Activated CD8-positive, alpha-beta memory T cell treated with anti-CD3 and anti-CD28 coated beads for 1 hour (primary cell): ENCODE data around the gene ARIH2.

Experiments
- DNase-seq, 2 donors: peaks; one replicate each; pipeline ENCODE4 v3.0.0-alpha.2; 2020; ENCODE audit warnings: low read depth in 1 of 2; ENCODE audit errors: extremely low read depth in 1 of 2

The ARIH2 gene

DNA sequence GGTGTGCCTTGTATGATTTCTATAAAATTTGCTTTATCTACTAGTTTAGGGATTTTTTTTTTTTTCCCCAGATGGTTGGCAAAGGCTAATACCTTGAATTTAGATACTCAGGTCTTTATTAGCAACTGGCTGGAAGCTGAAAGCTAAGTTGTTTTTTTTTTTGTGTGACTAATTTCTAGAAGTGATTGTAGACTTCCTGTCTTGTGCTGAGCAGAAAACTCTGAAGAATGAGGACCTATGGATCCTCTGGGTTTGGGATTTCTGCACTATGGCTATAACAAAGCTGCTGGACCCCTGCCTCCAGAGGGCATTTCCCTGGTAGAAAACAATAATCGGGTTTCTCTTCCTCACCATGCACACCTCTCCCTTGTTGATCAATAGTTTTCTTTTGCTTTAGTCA lies 10.0 kb downstream of the ARIH2 start:
- DNase-seq, result no peak

DNA sequence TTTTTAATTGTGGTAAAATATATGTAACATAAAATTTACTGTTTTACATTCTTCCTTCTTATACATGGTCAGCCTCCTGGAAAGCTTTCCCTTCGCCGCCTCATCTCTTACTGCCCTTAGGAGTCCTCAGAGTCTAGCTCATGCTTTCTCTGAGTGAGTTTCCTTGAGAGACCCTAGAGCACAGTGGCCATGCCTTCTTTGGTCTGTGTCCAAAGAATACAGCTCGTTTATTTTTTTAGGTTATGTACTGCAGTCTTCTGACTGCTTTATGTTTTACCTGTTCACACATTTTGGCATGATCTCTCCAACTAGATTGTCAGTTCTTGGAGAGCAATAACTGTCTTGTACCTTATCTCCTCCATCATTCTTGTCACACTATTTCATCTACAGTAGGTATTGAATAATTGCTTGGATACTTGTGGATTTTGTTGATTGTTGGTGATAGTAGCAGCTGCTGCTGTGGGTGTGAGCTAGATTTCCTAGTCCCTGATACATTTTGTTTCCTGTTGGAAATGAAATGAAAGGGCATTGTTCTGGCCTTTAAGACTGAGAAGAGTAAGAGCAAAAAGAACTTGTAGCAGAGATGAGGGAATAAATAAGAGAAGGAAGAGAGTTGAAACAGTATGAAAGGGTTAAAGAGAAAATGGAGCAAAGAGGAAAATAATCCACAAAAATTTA lies 10.9 kb downstream of the ARIH2 start:
- no peak for DNase-seq

DNA sequence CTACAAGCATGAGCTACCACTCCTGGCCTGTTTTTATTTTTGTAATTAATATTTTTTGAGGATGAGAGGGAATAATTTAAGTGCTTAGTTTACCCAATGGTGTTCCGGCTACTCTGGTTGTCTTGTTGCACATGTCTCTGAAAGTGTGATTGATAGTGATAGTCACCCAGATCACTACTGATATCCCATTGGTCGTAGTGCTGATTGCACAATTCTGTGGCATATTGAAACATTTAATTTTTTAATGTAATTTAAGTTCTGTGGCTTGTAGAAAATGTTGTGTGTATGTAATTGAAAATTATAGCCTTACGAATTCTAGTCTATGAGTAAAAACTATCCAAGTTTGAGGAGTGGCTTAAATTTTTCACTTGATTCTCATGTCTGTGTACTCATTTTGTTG lies 11.9 kb downstream of the ARIH2 start:
- no peak for DNase-seq

DNA sequence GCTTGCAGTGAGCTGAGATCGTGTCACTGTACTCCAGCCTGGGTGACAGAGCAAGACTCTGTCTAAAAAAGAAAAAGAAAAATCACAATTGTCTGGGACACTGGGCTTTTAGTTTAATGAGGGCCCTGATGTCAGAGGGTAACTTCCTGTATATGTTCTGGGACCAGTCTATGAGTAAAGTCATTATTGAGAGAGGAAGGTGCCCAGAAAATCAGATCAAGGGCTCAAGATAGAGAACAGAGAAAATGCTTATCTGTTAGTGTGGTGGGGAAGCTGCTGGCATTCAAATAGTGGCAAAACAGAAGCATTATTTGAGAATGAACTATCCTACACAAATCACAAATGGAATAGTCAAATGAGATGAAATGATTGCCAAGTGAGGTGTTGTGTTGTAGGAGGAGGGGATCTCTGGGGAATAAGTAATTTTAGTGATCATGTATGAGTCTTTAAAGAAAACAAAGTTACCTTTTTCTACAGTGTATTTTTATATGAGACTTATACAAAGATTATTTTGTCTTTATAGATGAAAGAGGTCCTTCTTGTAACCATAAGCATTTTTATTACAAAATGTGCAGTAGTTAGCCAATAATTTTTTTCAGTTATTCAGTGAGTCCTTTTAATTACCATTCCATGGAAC lies 13.4 kb downstream of the ARIH2 start:
- DNase-seq, result no peak

DNA sequence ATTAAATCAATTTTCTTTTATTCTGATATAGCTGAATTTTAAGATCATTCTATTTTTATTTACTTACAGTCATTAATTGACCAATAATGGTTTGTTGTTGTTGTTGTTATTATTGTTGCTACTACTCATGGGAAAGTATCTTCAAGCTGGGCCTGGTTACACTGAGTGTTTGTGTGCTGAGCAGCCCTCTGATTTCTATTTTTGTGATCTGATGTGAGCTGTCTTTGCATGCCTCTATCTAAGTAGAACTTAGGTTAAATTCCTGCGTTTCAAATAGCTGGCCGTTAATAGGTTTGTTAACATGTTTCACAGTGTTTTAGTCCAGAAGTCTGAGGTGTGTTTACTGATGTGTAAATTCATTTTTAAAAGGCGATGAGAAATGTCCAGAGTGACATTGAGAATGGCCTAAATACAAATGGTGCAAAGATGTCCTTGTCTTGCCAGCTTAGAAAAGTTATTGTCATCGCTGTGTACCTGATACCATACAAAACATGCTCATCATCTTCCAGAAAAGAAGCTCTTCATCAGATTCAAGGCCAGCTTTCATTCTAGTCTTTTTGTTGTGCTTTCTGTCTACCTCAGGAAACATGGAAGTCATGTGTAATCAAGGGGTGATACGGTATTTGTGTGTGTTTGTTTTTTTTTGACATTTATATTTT lies 15.8 kb downstream of the ARIH2 start:
- no peak for DNase-seq

DNA sequence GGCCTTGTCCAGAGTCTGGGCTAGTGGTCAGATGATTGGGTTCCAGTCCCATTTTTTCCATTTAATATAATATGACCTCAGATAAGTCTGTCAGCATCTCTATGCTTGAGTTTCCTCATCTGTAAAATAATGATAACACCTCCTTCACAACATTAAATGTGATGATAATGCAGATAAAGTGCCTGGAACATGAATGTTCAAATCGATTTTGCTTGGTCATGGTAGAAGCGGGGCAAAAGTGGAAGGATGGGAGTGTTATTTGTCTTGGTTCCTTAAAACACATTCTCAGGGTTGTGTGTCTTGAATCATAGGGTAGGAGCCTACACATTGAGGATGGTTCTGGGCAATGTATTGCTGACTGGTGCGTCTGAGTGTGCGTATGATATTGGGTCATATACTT lies 16.9 kb downstream of the ARIH2 start:
- no peak for DNase-seq

DNA sequence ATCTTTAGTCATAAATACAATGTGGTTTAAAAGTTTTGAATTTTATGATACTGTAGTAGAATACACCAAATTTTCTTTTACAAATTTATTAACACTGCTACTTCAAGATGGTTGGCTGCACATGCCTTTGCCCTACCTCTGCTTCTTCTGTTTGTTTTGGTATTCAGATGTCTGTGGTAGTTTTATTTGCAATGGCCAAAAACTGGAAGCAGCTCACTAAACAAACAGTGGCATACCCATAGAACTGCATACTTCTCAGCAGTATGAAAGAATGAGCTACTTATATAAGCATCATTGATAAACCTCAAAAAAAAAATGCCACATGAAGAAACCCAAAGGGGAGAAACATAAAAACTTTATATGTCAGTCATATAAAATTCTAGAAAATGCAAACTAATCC lies 19.5 kb downstream of the ARIH2 start:
- DNase-seq, result no peak

DNA sequence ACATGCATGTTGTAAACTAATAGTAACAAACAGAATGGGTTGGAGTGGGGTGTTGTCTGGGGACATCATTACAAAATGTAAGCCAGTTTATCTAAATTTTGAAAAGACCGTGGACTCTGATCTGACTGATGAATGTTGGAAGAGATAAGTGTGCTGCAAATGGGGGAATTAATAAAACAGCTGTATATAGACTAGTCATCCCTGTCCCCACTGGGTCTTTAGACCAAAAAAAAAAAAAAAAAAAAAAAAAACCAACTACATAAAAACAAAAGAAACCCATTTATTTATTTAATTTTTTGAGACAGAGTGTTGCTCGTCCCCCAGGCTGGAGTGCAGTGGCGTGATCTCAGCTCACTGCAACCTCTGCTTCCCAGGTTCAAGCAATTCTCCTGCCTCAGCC lies 20.0 kb downstream of the ARIH2 start:
- no peak for DNase-seq

DNA sequence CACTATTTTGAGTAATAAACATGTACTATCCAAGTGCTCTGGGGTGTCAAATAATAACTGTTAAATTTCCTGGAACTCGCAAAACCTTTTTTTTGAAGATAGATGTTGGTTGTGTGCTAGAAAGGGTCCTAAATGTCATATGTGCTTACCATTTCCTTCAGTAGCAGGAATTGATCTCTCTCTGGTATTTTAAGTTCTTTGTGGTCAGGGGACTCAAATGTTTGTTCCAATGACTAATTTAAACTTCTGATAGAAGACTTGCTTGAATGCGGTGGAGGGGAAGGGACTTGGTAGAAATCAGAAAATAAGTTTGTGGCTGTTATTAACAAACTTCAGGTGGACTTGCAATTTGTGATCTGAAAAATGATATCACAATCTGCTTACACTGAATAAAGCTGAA lies 26.8 kb downstream of the ARIH2 start:
- DNase-seq, result no peak

DNA sequence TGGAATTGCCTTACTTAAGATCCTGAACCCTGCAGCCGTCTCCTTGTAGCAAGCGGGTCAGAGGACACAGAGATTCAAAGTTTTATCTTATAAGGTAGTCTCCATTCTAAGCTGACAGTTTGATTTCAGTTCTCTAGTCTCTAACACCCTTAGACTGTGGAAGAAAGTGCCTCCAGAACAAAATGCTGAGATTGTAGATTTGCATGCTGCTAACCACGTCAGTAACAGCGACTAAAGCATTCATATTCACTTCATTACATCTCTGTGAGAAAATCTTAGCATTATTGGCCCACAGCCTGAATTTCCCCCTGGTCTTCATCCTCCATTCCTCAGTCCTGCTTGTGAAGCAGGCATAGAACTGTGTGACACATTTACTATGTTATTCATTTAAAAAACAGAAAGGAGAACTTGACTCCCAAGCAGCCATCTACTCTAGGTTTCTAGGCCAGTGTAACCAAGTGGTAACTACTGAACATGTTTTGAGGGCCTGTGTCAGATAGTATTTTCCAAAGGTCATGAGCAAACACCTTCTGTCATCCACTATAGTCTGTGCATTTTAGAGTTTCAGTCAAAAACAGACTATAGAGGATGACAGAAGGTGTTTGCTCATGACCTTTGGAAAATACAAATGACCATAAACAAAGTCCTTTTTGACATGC lies 27.4 kb downstream of the ARIH2 start:
- DNase-seq, result no peak

DNA sequence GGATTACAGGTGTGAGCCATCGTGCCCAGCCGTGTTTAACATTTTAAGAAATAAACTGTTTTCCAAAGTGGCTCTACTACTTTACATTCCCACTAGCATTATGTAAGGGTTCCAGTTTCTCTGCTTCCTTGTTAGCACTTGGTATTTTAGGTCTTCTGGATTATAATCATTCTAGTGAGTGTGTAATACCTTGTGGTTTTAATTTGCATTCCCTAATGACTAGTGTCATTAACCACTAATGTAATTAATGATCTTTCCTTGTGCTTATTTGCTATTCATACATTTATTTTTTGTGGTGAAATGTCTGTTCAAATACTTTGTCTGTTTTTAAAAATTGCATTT lies 30.7 kb downstream of the ARIH2 start:
- no peak for DNase-seq

DNA sequence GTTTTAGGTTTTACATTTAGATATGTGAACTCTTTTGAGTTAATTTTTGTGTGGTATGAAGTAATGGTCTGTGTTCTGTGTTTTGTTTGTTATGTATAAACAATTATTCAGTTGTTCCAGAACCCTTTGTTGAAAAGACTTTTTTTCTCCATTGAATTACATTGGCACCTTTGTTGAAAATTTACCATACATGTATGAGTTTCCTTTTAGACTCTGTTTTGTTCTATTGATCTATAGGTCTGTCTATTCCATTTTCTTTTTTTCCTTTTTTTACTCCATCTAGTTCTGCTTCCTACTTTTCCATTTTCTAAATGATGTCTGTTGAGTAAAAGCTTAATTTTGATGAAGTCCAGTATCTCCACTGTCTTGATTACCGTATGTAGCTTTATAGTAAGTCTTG lies 31.4 kb downstream of the ARIH2 start:
- DNase-seq, result no peak

DNA sequence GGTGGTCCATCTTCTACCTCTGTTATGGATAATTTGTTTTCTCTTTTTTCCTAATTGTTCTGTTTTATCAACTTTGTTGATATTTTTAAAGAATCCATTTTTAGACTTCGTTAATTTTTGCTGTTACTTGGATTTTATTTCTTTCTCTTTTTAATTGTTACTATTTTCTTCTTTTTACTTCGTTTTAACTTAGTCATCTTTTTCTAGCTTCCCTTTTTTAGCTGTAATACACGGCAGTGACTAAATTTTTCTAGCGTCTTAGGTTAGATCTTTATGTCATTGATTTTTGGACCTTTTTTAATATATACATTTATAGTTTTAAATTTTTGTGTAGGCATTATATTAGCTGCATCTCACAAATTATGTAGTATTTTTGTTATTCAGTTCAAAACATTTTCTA lies 33.1 kb downstream of the ARIH2 start:
- no peak for DNase-seq

DNA sequence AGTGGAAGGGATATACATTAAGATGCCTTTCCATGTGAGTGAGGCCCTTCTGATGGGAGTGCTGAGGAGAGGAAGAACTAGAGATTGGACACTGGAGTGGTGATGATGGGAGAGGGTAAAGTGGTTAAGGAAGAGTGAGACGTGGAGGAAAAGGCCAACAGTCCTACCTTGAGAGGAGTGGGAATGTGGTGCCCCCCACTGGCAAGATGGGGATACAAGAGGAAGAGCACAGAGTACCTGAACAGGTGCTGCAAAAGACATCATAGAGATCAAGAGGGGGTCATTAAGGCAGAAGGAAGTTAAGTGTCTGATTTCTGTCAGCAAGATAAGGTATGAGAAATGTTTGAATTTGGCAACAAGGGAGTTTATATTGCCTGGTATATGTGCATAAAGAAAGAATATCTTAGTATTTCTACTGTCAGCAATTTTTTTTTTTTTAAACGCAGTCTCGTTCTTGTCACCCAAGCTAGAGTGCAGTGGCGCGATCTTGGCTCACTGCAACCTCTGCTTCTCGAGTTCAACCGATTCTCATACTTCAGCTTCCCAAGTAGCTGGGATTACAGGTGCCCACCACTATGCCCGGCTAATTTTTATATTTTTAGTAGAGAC lies 34.0 kb downstream of the ARIH2 start:
- DNase-seq, result peak in 1 of 2 donors; percentile 31

DNA sequence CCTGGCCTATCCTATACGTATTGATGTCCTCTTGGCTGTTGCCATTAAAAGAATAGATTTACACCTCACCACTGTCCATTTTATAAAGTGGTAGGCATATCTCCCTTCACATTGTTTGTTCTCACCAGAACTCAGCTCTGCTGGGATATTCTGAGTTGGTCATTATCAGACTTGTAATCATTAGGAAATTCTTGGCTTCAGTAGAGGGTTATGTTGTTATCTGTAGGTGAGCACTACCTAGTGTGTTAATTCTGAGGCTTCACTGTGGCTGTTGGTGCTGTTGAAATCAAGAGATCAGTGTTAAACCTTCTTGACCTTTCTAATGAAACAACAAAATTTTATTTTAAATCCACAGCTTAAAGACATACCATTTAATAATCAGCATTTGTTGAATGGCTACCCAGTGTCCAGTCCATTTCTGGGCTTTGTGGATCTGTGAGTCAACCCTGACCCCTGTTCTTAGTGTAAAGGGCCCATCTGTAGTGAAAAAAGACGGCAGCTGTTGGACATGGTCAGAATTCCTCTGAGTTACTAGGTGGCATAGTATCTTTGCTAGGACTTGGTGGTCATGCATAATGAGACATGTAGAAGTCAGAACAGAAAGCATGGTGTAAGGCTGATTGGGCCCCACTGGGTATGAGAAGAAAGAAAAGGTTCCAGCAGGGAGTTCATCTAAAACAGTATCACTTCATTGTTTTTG lies 38.5 kb downstream of the ARIH2 start:
- no peak for DNase-seq

DNA sequence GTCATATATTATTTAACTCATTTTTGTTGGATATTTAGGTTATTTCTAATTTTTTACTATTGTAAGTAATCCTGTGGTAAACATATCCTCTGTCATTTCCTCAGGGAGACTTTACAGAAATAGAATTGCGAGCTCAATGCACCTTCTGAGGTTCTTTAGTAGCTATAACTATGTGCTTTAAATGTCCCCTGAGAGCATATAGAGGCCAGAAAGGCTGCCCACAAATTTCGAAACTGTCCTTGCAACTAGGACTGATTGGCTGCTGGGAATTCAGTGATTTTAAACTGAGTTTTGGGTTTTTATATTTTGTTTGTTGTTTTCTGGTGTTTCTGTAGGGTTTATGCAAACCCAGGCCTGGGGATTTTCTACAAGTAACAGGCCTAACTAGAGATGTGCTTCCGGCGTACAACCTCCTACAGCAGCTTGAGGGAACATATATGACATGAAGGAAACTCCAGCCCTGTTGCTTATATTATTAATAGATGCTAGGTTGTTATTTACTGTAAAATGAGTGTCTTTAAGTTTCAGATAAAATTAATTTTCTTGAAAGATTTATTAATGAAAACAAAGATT lies 42.3 kb downstream of the ARIH2 start:
- no peak for DNase-seq

DNA sequence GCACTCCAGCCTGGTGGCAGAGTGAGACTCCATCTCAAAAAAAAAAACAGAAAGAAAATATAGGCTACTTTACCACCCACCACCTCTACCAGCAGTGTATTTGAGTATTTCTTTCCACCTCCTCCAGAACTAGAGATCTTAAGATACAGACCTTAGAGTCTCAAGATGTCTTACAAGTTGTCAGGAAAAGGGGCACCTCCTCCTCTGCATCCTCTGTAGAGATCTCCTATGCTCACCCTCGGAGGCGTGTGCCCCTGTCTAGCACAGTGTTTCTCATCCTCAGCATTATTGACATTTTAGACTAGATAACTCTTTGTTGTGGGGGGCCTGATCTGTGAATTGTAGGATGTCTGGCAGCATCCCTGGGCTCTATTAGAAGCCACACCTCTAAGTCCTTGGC lies 43.7 kb downstream of the ARIH2 start:
- DNase-seq, result no peak

DNA sequence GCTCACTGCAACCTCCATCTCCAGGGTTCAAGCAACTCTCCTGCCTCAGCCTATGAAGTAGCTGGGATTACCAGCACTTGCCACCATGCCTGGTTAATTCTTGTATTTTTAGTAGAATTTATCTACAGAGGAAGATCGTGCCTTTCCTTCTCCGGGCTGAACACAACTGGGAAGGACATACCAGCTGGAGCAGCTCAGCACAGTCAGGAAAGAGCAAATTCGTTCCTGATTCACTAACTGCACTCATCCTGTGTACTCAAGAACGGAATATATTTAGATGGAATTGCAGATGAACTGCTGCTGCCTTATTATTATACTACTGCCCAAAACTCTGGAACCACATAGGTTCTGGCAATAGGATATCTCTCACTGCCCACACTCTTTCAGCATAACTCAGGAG lies 44.3 kb downstream of the ARIH2 start:
- DNase-seq, result no peak

DNA sequence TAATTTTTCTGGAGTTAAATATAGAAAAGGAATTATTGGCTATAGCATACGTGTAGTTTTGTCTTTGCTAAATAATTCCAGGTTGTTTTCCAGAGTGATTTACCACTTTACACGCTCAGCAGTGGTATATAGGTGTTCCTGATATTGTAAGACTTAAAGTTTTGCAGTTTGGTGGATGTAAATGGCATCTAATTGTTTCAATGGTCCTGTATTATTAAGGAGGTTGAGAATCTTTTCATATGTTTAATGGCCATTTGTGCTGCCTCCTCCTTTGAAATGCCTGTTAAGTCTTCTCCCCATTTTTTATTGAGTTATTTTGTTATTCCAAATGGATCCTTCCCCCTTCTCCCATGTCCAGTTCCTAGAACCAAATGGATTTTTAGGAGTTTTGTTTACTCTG lies 44.9 kb downstream of the ARIH2 start:
- no peak for DNase-seq

DNA sequence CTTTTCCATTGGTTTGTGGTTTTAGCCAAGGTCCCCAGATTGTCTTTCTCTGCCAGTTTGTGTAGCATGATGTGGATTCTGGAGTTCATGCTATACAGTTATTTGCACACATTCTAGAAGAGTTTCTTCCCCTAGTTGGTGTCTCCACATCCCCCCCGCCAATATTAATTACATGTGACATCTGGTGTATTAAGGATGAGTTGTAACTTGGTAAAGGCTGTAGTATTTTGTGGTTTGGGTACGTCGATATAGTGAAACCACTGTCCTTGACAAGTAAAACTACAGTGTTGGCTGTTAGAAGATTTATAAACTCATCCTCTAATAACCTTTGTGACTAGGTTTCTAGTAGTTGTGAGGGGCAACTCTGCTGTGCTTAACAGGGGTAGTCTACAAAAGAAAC lies 47.7 kb downstream of the ARIH2 start:
- DNase-seq, result no peak

DNA sequence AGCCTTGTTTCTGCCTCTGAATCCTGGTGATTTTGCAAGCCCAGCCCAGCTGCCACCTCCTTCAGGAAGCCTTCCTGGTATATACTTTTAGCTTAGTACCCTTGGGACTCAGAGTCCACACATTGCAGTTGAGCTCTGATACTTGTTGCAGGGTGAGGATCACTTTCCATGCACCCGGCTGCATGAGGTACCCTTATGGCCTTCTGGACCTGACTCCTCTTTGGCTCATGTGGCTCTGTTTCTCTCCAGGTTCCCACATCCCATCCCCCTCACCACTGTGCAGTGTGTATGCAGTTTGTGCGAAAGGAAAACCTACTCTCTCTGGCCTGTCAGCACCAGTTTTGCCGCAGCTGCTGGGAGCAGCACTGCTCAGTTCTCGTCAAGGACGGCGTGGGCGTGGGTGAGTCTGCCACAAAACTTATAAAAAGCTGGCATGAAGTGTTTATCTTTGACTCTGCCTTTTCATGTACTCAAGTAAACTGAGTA lies 48.3 kb downstream of the ARIH2 start:
- DNase-seq, result no peak
